Hematopoietic multipotent progenitor cell treated with erythropoietin and hydrocortisone succinate and interleukin-3 and kit ligand, for 4 days (in vitro differentiated cells): ENCODE data around the gene RAET1L.
"Not testable (repeated sequence)": the region's sequence is repeated elsewhere in the genome, so short reads cannot be mapped to it uniquely, and the experiment has no call there.

Experiments used
- DNase-seq: peaks from one replicate; pipeline ENCODE4 v3.0.0-alpha.2; 2015

The RAET1L gene

GRCh38 chr6:150043501-150044412 lies 18.4 kb upstream of the RAET1L start:
- no peak for DNase-seq

GRCh38 chr6:150043096-150043495 lies 17.8 kb upstream of the RAET1L start:
- no peak for DNase-seq

GRCh38 chr6:150038202-150039062 lies 13.1 kb upstream of the RAET1L start:
- no peak for DNase-seq

- DNase-seq, result no peak
These were observed 12.3 kb upstream of the RAET1L start for GRCh38 chr6:150037526-150038201.

GRCh38 chr6:150036081-150036480 lies 10.7 kb upstream of the RAET1L start:
- no peak for DNase-seq

GRCh38 chr6:150033207-150033771 lies 8.0 kb upstream of the RAET1L start:
- no peak for DNase-seq

- no peak for DNase-seq
These were observed 7.3 kb upstream of the RAET1L start for GRCh38 chr6:150032598-150032997.

- DNase-seq, result no peak
These were observed 5.3 kb upstream of the RAET1L start for GRCh38 chr6:150030611-150031010.

- no peak for DNase-seq
These were observed 4.4 kb upstream of the RAET1L start for GRCh38 chr6:150029749-150030148.

DNA sequence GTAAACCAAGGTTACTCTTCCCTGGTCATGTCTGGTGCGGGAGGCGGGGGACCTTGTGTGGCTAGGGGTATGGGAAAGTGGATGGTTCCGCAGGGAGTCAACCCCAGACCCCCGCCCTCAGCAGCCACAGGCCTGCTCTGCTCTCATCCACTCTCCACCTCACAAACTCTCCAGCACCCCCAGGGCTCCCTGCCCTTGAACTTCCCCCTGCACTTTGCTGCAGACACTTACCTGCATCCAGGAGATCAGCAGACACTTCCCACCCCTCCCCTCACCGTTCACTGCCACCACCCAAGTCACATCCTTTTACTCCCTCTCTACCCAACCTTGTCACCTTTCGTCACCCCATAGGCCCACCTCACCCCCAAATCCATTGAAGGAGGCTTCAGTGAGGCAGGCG lies 3.9 kb upstream of the RAET1L start:
- no peak for DNase-seq

GRCh38 chr6:150028799-150029198 lies 3.5 kb upstream of the RAET1L start:
- DNase-seq, result no peak

- DNase-seq, result no peak
These were observed 2.7 kb upstream of the RAET1L start for GRCh38 chr6:150027806-150028565.

DNA sequence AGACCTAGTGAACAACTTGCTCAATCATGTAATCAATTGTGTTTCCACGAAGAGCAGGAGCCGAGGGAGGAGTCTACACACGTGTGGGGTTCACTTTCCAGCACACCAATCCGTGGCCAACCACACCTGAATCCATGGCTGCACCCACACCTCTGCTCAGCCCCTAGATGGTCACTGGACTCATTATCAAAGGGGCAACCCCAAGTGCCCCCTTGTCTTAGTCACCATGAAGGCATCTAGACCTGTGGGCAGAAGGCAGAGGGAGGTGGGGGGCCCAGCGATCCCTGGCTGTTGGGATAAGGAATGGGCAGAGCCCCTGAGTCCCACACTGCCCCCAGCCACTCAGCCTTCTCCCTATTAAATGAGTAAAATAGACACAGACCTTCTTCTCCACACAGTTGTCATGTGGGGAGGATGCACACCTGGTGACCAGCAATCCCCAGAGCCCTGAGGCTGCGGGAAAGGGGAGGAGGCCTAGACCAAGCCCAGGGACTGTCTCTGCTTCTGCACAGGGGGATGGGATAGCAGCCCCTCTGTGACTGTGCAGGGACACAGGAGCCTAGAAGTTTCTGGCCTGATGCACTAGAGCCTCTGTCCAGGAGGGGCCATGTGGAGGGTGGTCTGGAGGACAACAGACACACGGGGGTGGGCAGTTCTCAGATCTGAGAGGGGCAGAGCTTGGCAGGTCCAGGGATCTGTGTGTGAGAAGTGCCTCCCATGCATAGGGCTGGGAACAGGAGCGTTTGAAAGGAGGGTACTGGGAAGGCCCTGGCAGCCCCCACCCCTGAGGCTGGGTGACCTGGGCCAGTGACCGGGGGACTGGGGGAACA lies 1.9 kb upstream of the RAET1L start:
- DNase-seq, result no peak

DNA sequence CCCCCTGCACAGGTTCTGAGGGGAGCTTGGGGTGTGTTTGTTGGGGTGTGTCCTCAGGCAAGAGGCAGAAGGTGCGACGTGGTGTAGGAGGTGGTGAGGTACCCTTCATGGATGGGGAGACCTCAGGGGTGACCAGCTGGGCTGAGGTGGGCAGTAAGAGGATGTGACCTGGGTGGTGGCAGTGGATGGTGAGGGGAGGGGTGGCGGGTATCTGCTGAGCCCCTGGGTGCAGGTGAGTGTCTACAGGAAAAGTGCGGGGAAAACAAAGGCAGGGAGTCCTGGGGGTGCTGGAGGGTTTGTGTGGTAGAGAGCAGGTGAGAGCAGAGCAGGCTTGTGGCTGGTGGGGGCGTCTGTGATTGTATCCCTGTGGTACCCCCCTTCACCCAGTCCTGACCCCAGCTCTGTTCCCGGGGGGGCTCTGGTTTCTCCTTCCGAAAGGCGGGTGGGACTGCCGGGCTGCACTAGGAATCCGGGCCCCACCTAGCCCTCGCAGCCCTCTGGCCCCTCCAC lies 631 bp downstream of the RAET1L start:
- no peak for DNase-seq

- DNase-seq, result not testable (repeated sequence)
These were observed 1.3 kb downstream of the RAET1L start for GRCh38 chr6:150024021-150024420.

- DNase-seq, result not testable (repeated sequence)
These were observed 3.5 kb downstream of the RAET1L start for GRCh38 chr6:150021870-150022269.

GRCh38 chr6:150018846-150019580 lies 6.3 kb downstream of the RAET1L start:
- no peak for DNase-seq

- not testable (repeated sequence) for DNase-seq
These were observed 8.2 kb downstream of the RAET1L start for GRCh38 chr6:150017186-150017521.

DNA sequence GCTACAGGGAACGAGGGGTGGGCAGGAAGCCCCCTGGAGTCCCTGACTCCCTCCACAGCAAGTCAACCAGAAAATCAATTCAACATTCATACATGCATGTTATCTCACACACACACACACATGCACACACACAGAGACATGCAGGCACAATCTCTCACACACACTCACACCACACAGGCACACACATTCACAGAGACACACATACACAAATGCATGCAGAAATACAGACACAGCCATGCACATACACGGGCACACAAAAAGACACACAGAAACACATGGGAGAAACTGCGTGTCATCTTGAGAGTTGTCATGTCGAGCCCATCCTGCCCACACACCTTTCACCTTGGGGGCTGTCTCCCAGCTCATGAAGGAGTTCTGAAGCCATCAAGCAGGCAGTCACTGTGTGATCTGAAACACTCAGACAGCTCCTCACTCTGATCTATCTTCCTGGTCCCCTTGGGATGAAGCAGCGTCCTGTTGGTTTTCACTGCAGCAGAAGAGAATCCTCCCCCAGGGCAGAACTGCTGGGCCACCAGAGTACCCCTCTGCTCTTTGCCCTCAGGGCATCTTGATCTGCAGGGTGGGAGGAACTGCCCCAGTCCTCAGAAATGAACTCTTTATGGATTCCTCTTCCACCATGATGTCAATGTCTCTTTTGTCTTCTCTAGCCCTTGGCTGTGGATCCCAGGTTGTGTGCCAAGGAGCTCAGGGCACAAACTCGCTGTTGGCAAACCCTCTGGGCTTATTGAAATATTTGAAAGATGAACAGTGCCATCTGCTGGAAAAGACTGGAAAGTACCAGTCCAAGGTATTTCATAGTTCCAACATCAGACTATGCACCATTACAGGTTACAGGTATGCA lies 8.8 kb downstream of the RAET1L start:
- peak; percentile 85 for DNase-seq
